H1 (cell line): ENCODE measurements around the gene ATXN7L3. TPM values are rescaled to one million over a fixed set of nuclear protein-coding genes. Genes with fewer than 3 reads are reported as not detected.

Source experiments
- CTCF ChIA-PET: fragments of 300-600 bp; sonication (Branson Sonifier 250); formaldehyde crosslinking; loops from one replicate; lab custom pipeline; 2021; ENCODE audit not compliant: partially characterized antibody; lab: Charles Lee
- POLR2A ChIA-PET: fragments of 300-600 bp; sonication (Branson Sonifier 250); formaldehyde crosslinking; loops from one replicate; lab custom pipeline; 2021; ENCODE audit warnings: inconsistent platforms; ENCODE audit not compliant: partially characterized antibody; lab: Charles Lee
- DNase-seq, 2 experiments: peaks; one replicate each; pipeline versions ENCODE4 v3.0.0 to v3.0.0-alpha.2; 2010 to 2022; ENCODE audit warnings: low spot score in 2 of 2, low read depth in 1 of 2, mixed read lengths in 1 of 2
- FAIRE-seq: peaks from 2 replicates; lab custom pipeline; 2011; peaks lifted over from hg19 to GRCh38; lab: Jason Lieb, UNC
- H2AFZ ChIP-seq: 2 replicates; pipeline ENCODE4 v1.8.1; 2012; ENCODE audit warnings: low read length, inconsistent platforms
- H2AK5ac ChIP-seq: 2 replicates; pipeline ENCODE4 v1.6.1; 2013; ENCODE audit warnings: low read depth, low read length
- H2BK120ac ChIP-seq: replicated peaks from 2 replicates; pipeline ENCODE3; 2013; ENCODE audit warnings: low read depth, low read length, inconsistent platforms
- H2BK12ac ChIP-seq: 2 replicates; pipeline ENCODE4 v1.6.1; 2013; ENCODE audit warnings: low read depth, low read length
- H2BK15ac ChIP-seq: 2 replicates; pipeline ENCODE4 v1.6.1; 2013; ENCODE audit warnings: low read length
- H2BK20ac ChIP-seq: 2 replicates; pipeline ENCODE4 v1.6.1; 2013; ENCODE audit warnings: low read length
- H2BK5ac ChIP-seq: 2 replicates; pipeline ENCODE4 v1.6.1; 2013; ENCODE audit warnings: low read depth, low read length
- H3K14ac ChIP-seq: 2 replicates; pipeline ENCODE4 v1.6.1; 2013; ENCODE audit warnings: inconsistent platforms; ENCODE audit not compliant: insufficient read length
- H3K18ac ChIP-seq: 2 replicates; pipeline ENCODE4 v1.6.1; 2013; ENCODE audit warnings: low read length; ENCODE audit errors: extremely low read depth
- H3K23ac ChIP-seq: 2 replicates; pipeline ENCODE4 v1.6.1; 2013; ENCODE audit warnings: inconsistent platforms; ENCODE audit not compliant: insufficient read length
- H3K23me2 ChIP-seq: 2 replicates; pipeline ENCODE4 v1.6.1; 2013; ENCODE audit warnings: low read depth, low read length
- H3K27ac ChIP-seq: 2 replicates; pipeline ENCODE4 v1.6.1; 2011; ENCODE audit warnings: low read depth, low read length, inconsistent platforms
- H3K27me3 ChIP-seq, 4 experiments: replicated peaks in 1 of 4; 1 replicate in 1 of 4; 2 replicates in 3 of 4; pipeline versions ENCODE4 v1.6.1 to v1.8.1; 2011 to 2013; ENCODE audit warnings: low read length in 3 of 4, mild to moderate bottlenecking in 3 of 4, inconsistent platforms in 2 of 4, mixed read lengths in 2 of 4, moderate library complexity in 1 of 4; ENCODE audit not compliant: control insufficient read depth in 3 of 4, insufficient read depth in 3 of 4; ENCODE audit errors: extremely low read depth in 1 of 4
- H3K36me3 ChIP-seq, 4 experiments: 2 replicates each; pipeline versions ENCODE4 v1.6.1 to v1.8.1; 2011 to 2013; ENCODE audit warnings: mild to moderate bottlenecking in 4 of 4, low read length in 3 of 4, moderate library complexity in 2 of 4, control low read depth in 1 of 4, inconsistent platforms in 1 of 4; ENCODE audit not compliant: insufficient read depth in 4 of 4, control insufficient read depth in 2 of 4
- H3K4ac ChIP-seq: replicated peaks from 2 replicates; pipeline ENCODE3; 2013; ENCODE audit warnings: low read length, low read depth, mixed read lengths, inconsistent platforms; ENCODE audit not compliant: insufficient read length
- H3K4me1 ChIP-seq, 4 experiments: replicated peaks in 1 of 4; 1 replicate in 1 of 4; 2 replicates in 3 of 4; pipeline versions ENCODE4 v1.6.1 to v1.8.1; 2011 to 2013; ENCODE audit warnings: low read length in 3 of 4, inconsistent platforms in 2 of 4, mixed read lengths in 1 of 4; ENCODE audit not compliant: insufficient read depth in 4 of 4, control insufficient read depth in 3 of 4
- H3K4me2 ChIP-seq, 2 experiments: 2 replicates each; pipeline versions ENCODE4 v1.6.1 to v1.8.1; 2011 to 2013; ENCODE audit warnings: low read depth in 2 of 2, low read length in 2 of 2, control low read depth in 1 of 2, inconsistent platforms in 1 of 2, mild to moderate bottlenecking in 1 of 2; ENCODE audit not compliant: insufficient read depth in 1 of 2
- H3K4me3 ChIP-seq, 4 experiments: fragments of 200-600, 300-600 bp in 1 of 4; sonication (generic), shearing (Covaris generic), sonication (Bioruptor Twin) in 1 of 4; 2 replicates each; pipeline versions ENCODE4 v1.5.1 to v1.8.1; 2011 to 2016; ENCODE audit warnings: low read length in 4 of 4, low read depth in 3 of 4, control low read depth in 2 of 4, inconsistent platforms in 2 of 4, mild to moderate bottlenecking in 2 of 4, mixed read lengths in 1 of 4, moderate library complexity in 1 of 4; ENCODE audit not compliant: insufficient read depth in 2 of 4; ENCODE audit errors: extremely low read depth in 1 of 4
- H3K56ac ChIP-seq: replicated peaks from 2 replicates; pipeline ENCODE3; 2013; ENCODE audit warnings: low read depth, mild to moderate bottlenecking, mixed read lengths, low read length, inconsistent platforms; ENCODE audit not compliant: insufficient read length
- H3K79me1 ChIP-seq: 2 replicates; pipeline ENCODE4 v1.6.1; 2013; ENCODE audit warnings: low read depth, low read length, control low read depth
- H3K79me2 ChIP-seq, 2 experiments: 2 replicates each; pipeline versions ENCODE4 v1.6.1 to v1.8.1; 2012 to 2013; ENCODE audit warnings: low read length in 2 of 2, mild to moderate bottlenecking in 2 of 2, inconsistent platforms in 1 of 2; ENCODE audit not compliant: insufficient read depth in 2 of 2, control insufficient read depth in 1 of 2
- H3K9ac ChIP-seq, 4 experiments: replicated peaks in 1 of 4; 1 replicate in 1 of 4; 2 replicates in 3 of 4; pipeline versions ENCODE4 v1.6.1 to v1.8.1; 2011 to 2013; ENCODE audit warnings: low read depth in 3 of 4, low read length in 3 of 4, control low read depth in 2 of 4, mild to moderate bottlenecking in 2 of 4, moderate library complexity in 2 of 4, inconsistent platforms in 1 of 4; ENCODE audit errors: extremely low read depth in 1 of 4
- H3K9me3 ChIP-seq, 2 experiments: 2 replicates each; pipeline versions ENCODE4 v1.6.1 to v1.8.1; 2012 to 2013; ENCODE audit warnings: mild to moderate bottlenecking in 2 of 2, moderate library complexity in 2 of 2, control low read depth in 1 of 2, inconsistent platforms in 1 of 2, low read depth in 1 of 2, low read length in 1 of 2, mixed read lengths in 1 of 2; ENCODE audit not compliant: insufficient read depth in 2 of 2
- H4K20me1 ChIP-seq, 2 experiments: replicated peaks in 1 of 2; 2 replicates each; pipeline versions ENCODE3 to v1.8.1; 2011 to 2013; ENCODE audit warnings: inconsistent platforms in 2 of 2, low read length in 2 of 2, mild to moderate bottlenecking in 1 of 2; ENCODE audit not compliant: insufficient read depth in 2 of 2, control insufficient read depth in 1 of 2
- H4K5ac ChIP-seq: 2 replicates; pipeline ENCODE4 v1.6.1; 2013; ENCODE audit warnings: low read length, low read depth, mixed read lengths, inconsistent platforms; ENCODE audit not compliant: insufficient read length
- H4K8ac ChIP-seq: 2 replicates; pipeline ENCODE4 v1.8.0; 2013; ENCODE audit warnings: mild to moderate bottlenecking, moderate library complexity, low read length, inconsistent platforms; ENCODE audit not compliant: insufficient read depth; ENCODE audit errors: extremely low read depth
- H4K91ac ChIP-seq: replicated peaks from 2 replicates; pipeline ENCODE3; 2013; ENCODE audit warnings: low read length, mixed read lengths, inconsistent platforms; ENCODE audit not compliant: insufficient read length
- CBX8 ChIP-seq: fragments of 300-800, 300-1000 bp; sonication (generic); IDR thresholded peaks from 2 replicates; pipeline ENCODE4 v1.7.1; 2016; ENCODE audit warnings: low read depth, low read length, borderline replicate concordance
- CHD1 ChIP-seq: IDR thresholded peaks from 2 replicates; pipeline ENCODE4 v1.6.1; 2012; ENCODE audit warnings: low read depth, low read length, improper control_type of control experiment
- GABPA ChIP-seq: IDR thresholded peaks from 2 replicates; pipeline ENCODE4 v1.6.1; 2011; ENCODE audit warnings: mild to moderate bottlenecking, low read length, moderate library complexity, borderline replicate concordance; ENCODE audit not compliant: insufficient read depth
- TBP ChIP-seq: IDR thresholded peaks from 2 replicates; pipeline ENCODE4 v1.6.1; 2011; ENCODE audit warnings: low read depth, low read length, improper control_type of control experiment
- WGBS, 2 experiments: shearing (Covaris generic) in 1 of 2; methylation state at CpG; one replicate each; pipeline versions ENCODE4 v1.1.6 to v1.1.7; 2013 to 2015; ENCODE audit warnings: low lambda C conversion rate in 2 of 2, mixed read lengths in 2 of 2, inconsistent platforms in 1 of 2, low coverage in 1 of 2, missing lambda C conversion rate in 1 of 2; ENCODE audit not compliant: insufficient replicate concordance in 2 of 2, insufficient coverage in 1 of 2, insufficient read length in 1 of 2; ENCODE audit errors: extremely low coverage in 1 of 2, missing lambda C conversion rate in 1 of 2; 5-methylcytosine and 5-hydroxymethylcytosine counted together
- polyA plus RNA-seq, 7 experiments: library from polyadenylated mRNA; depleted of rRNA in 3 of 7; stranded (reverse) in 5 of 7; unstranded in 2 of 7; fragments of >200 nt in 5 of 7; fragments of 200-250 nt in 2 of 7; gene quantifications; 1 replicate in 5 of 7; 2 replicates in 1 of 7; 4 replicates in 1 of 7; pipeline versions ENCODE4 v1.2.1 to v1.2.3, GENCODE V29; 2011 to 2013; ENCODE audit warnings: missing spikeins in 2 of 7, mixed read lengths in 2 of 7
- total RNA-seq: library from RNA; stranded (reverse); fragmentation: NEBNext Ultra II Directional; extraction: Animal tissue kit (Norgen Biotek cat#: 25700); gene quantifications from 2 replicates; pipeline ENCODE4 v1.2.1, GENCODE V29; 2021

Gene ATXN7L3
- total and polyA plus RNA-seq, 2 of the 8 experiments (the other 6 are each of a cell fraction or from before 2014, with no cell fraction given): 53.7 to 103 TPM

GRCh38 chr17:44221084-44221861, 21.6 kb upstream of the ATXN7L3 start:
- DNase-seq (peak in 1 of 2 experiments; percentile 84), FAIRE-seq (no peak)
- Histone ChIP-seq H2BK20ac (no peak overlapping the region), H2AK5ac (no peak overlapping the region), H2BK120ac (no peak overlapping the region), H3K4me3 (peak overlapping the region; percentile 55 to 100 (median 82)), H3K27me3 (no peaks in the 10 kb centered on the region), H4K5ac (peak overlapping the region; percentile 71), H2BK12ac (peak overlapping the region; percentile 60; the same call in 1 of the 2 replicates), H3K56ac (peak overlapping the region; percentile 74), H3K9ac (peak overlapping the region in 3 of 4 experiments; percentile 33 to 72 (median 43); a peak in 5 of 7 replicates), H3K18ac (peak overlapping the region; percentile 87), H3K4me2 (peak overlapping the region; percentile 84 to 97), H4K20me1 (peaks cover 0 to under 1% of the 10 kb centered on the region in 2 experiments), H3K23ac (no peak overlapping the region), H3K4ac (no peak overlapping the region), H3K14ac (no peak overlapping the region), H3K23me2 (peaks cover 21% of the 10 kb centered on the region), H3K79me1 (peaks cover 5% of the 10 kb centered on the region), H2AFZ (no peak overlapping the region), H4K91ac (peak overlapping the region; percentile 62), H4K8ac (peak overlapping the region; percentile 75), H3K9me3 (no peaks in the 10 kb centered on the region), H3K27ac (0 out of 2 replicates have a peak overlapping the region, but pooled peaks have one; percentile 17), H2BK5ac (no peak overlapping the region), H3K36me3 (peaks cover 4 to 9% (median 5%) of the 10 kb centered on the region in 4 experiments; a peak in 7 of 8 replicates), H3K79me2 (peaks cover 11 to 20% of the 10 kb centered on the region in 2 experiments), H3K4me1 (peaks cover 4 to 21% (median 5%) of the 10 kb centered on the region in 4 experiments; a peak in 6 of 7 replicates), H2BK15ac (no peak overlapping the region)
- ChIA-PET POLR2A (interaction anchor here (0.7 to 4.9 kb wide), 26 partner anchors 10 to 142 kb away, joined by 3 to 58 read pairs (median 4); partner anchors contain the start of genes ASB16, GRN, RUNDC3A and SLC25A39), CTCF (interaction anchor here (0.6 to 3.3 kb wide), 24 partner anchors 9 to 284 kb away, joined by 3 to 26 read pairs (median 5); partner anchors contain the start of genes GRN and SLC25A39)
- 1% methylated on average over 44 of the region's 54 CpGs; no CpG with 5 or more reads in 1 of the 2 experiments for WGBS, 2 experiments
- TF ChIP-seq GABPA: no peak
- TF ChIP-seq CHD1: no peak
- TF ChIP-seq CBX8: no peak
- peak; percentile 50 for TF ChIP-seq TBP
